ENCODE results near the gene IL2RA. TPM values are rescaled to one million over a fixed set of nuclear protein-coding genes. Genes with fewer than 3 reads are reported as not detected.

The IL2RA gene
- total and polyA plus RNA-seq, 2 experiments from 2014 or later = not detected

GRCh38 chr10:5965266-5965665, 96.9 kb downstream of the IL2RA start:
- no peaks in the 10 kb centered on the region for H3K79me2 ChIP-seq (replicated peaks; ENCODE audit: insufficient read depth)
- Mint-ChIP-seq H3K9me3 (no peaks in the 10 kb centered on the region), H3K4me3 (no peak overlapping the region), H3K27me3 (ENCODE audit: insufficient read depth, low read depth, poor library complexity) (peaks cover 8% of the 10 kb centered on the region), H3K36me3 (ENCODE audit: low read depth) (no peaks in the 10 kb centered on the region), H3K27ac (no peak overlapping the region), H3K4me1 (no peaks in the 10 kb centered on the region; the same call in 2 of the 3 replicates)
- H4K20me1 ChIP-seq (replicated peaks; ENCODE audit: insufficient read depth) = no peaks in the 10 kb centered on the region
- TF ChIP-seq NANOG (IDR thresholded peaks at IDR 0.05; ENCODE audit: borderline replicate concordance) (no peak), POLR2AphosphoS5 (IDR thresholded peaks at IDR 0.05; ENCODE audit: low read depth) (no peak), ZNF331 (CRISPR knock-in tag; IDR thresholded peaks at IDR 0.05; ENCODE audit: low read depth) (no peak), JUNB (IDR thresholded peaks at IDR 0.05; ENCODE audit: unreplicated experiment) (no peak), ZNF462 (CRISPR knock-in tag; IDR thresholded peaks at IDR 0.05) (no peak), ETS1 (IDR thresholded peaks at IDR 0.05) (no peak), STAT1 (IDR thresholded peaks at IDR 0.05; ENCODE audit: unreplicated experiment) (no peak)
- no peaks in the 10 kb centered on the region for H3K9me2 ChIP-seq (ENCODE audit: insufficient read depth)
- DNase-seq (ENCODE audit: low spot score) (no peak), ATAC-seq (no peak)
- no peaks in the 10 kb centered on the region for H3K27me3 ChIP-seq (ENCODE audit: insufficient read depth)
- no peak overlapping the region for H3K4me2 ChIP-seq
- no peaks in the 10 kb centered on the region for H3F3A ChIP-seq (replicated peaks; ENCODE audit: low read depth)
- H3K4me3 ChIP-seq = no peak overlapping the region
- no peaks in the 10 kb centered on the region for H3K36me3 ChIP-seq (ENCODE audit: insufficient read depth)
- H3K4me1 ChIP-seq (ENCODE audit: insufficient read depth) = no peaks in the 10 kb centered on the region
- no peak overlapping the region for H3K27ac ChIP-seq (ENCODE audit: low read depth)
- H2AFZ ChIP-seq = no peak overlapping the region

Data from GM23338 (cell line).